ENCODE measurements around the gene MAP1LC3A. TPM values are rescaled to one million over a fixed set of nuclear protein-coding genes. Genes with fewer than 3 reads are reported as not detected.

MAP1LC3A gene
- total and polyA plus RNA-seq, 2 donors (not counting 1 experiment from before 2014, with no cell fraction given): 3.5 to 10.5 TPM

GRCh38 chr20:34575271-34575670 is 16.8 kb downstream of the MAP1LC3A start:
- no peak overlapping the region for H3K4me3 Mint-ChIP-seq
- intact Hi-C loops (cut with micrococcal nuclease): no loop called here
- WGBS (ENCODE audit: insufficient coverage): 100% methylated on average over 5 of the region's 5 CpGs
- Histone ChIP-seq H3K36me3 (replicated peaks in 1 of 2; ENCODE audit: control extremely low read depth in 1 of 2, control insufficient read depth in 1 of 2, extremely low read depth in 1 of 2, insufficient read depth in 2 of 2, low read length in 1 of 2) (peaks cover 0 to 20% of the 10 kb centered on the region in 2 experiments), H3K4me3 (ENCODE audit: control extremely low read depth in 1 of 5, extremely low read depth in 1 of 5, insufficient read depth in 1 of 5, low read depth in 2 of 5, low read length in 4 of 5) (no peak overlapping the region), H3K9ac (ENCODE audit: low read length) (no peak overlapping the region), H3K4me2 (replicated peaks; ENCODE audit: low read depth, low read length, poor library complexity, severe bottlenecking) (no peak overlapping the region), H3K27ac (ENCODE audit: low read length in 2 of 2) (no peak overlapping the region), H2AFZ (ENCODE audit: insufficient read depth, low read depth, low read length, poor library complexity, severe bottlenecking) (no peak overlapping the region), H4K20me1 (ENCODE audit: control insufficient read depth, insufficient read depth, low read length, poor library complexity, severe bottlenecking) (no peaks in the 10 kb centered on the region), H3K27me3 (replicated peaks in 1 of 4; ENCODE audit: control extremely low read depth in 1 of 4, control insufficient read depth in 3 of 4, insufficient read depth in 4 of 4, low read length in 3 of 4) (no peaks in the 10 kb centered on the region), H3K4me1 (ENCODE audit: control insufficient read depth in 2 of 2, insufficient read depth in 2 of 2, low read length in 2 of 2) (peaks cover 17 to 18% of the 10 kb centered on the region in 2 donors), H3K79me2 (ENCODE audit: control insufficient read depth, insufficient read depth, low read length) (no peaks in the 10 kb centered on the region), H3K9me3 (ENCODE audit: control extremely low read depth in 1 of 3, control insufficient read depth in 2 of 3, insufficient read depth in 1 of 3, low read length in 2 of 3) (peaks cover 0 to 3% (median under 1%) of the 10 kb centered on the region in 3 donors)
- no peak for DNase-seq
- no peaks in the 10 kb centered on the region for H3K9me3 Mint-ChIP-seq (ENCODE audit: insufficient read depth)
- ATAC-seq (ENCODE audit: low read depth): no peak
- ChIA-PET CTCF (no interaction called here), POLR2A (no interaction called here)
- no peaks in the 10 kb centered on the region for H3K27me3 Mint-ChIP-seq
- no peak overlapping the region for H3K27ac Mint-ChIP-seq
- TF ChIP-seq CTCF (IDR thresholded peaks at IDR 0.05) (no peak), EZH2 (IDR thresholded peaks at IDR 0.05; ENCODE audit: borderline replicate concordance, insufficient read depth, low read depth, low read length, poor library complexity, severe bottlenecking) (no peak)
- H3K4me1 Mint-ChIP-seq: peaks cover 25% of the 10 kb centered on the region

GRCh38 chr20:34575756-34576155 is 17.2 kb downstream of the MAP1LC3A start:
- Mint-ChIP-seq H3K9me3 (ENCODE audit: insufficient read depth) (no peaks in the 10 kb centered on the region), H3K4me3 (no peak overlapping the region), H3K27me3 (no peaks in the 10 kb centered on the region), H3K27ac (no peak overlapping the region), H3K4me1 (peaks cover 29% of the 10 kb centered on the region)
- Histone ChIP-seq H3K27me3 (replicated peaks in 1 of 4; ENCODE audit: control extremely low read depth in 1 of 4, control insufficient read depth in 3 of 4, insufficient read depth in 4 of 4, low read length in 3 of 4) (no peaks in the 10 kb centered on the region), H3K79me2 (ENCODE audit: control insufficient read depth, insufficient read depth, low read length) (no peaks in the 10 kb centered on the region), H3K4me2 (replicated peaks; ENCODE audit: low read depth, low read length, poor library complexity, severe bottlenecking) (no peak overlapping the region), H3K27ac (ENCODE audit: low read length in 2 of 2) (no peak overlapping the region), H4K20me1 (ENCODE audit: control insufficient read depth, insufficient read depth, low read length, poor library complexity, severe bottlenecking) (no peaks in the 10 kb centered on the region), H3K4me3 (ENCODE audit: control extremely low read depth in 1 of 5, extremely low read depth in 1 of 5, insufficient read depth in 1 of 5, low read depth in 2 of 5, low read length in 4 of 5) (no peak overlapping the region), H3K9ac (ENCODE audit: low read length) (no peak overlapping the region), H3K4me1 (ENCODE audit: control insufficient read depth in 2 of 2, insufficient read depth in 2 of 2, low read length in 2 of 2) (peaks cover 22% of the 10 kb centered on the region in 2 donors), H2AFZ (ENCODE audit: insufficient read depth, low read depth, low read length, poor library complexity, severe bottlenecking) (no peak overlapping the region), H3K36me3 (replicated peaks in 1 of 2; ENCODE audit: control extremely low read depth in 1 of 2, control insufficient read depth in 1 of 2, extremely low read depth in 1 of 2, insufficient read depth in 2 of 2, low read length in 1 of 2) (peaks cover 0 to 23% of the 10 kb centered on the region in 2 experiments), H3K9me3 (ENCODE audit: control extremely low read depth in 1 of 3, control insufficient read depth in 2 of 3, insufficient read depth in 1 of 3, low read length in 2 of 3) (peaks cover 0 to 8% (median 6%) of the 10 kb centered on the region in 3 donors)
- intact Hi-C loops (cut with micrococcal nuclease): no loop called here
- ATAC-seq (ENCODE audit: low read depth) (no peak), DNase-seq (no peak)
- TF ChIP-seq EZH2 (IDR thresholded peaks at IDR 0.05; ENCODE audit: borderline replicate concordance, insufficient read depth, low read depth, low read length, poor library complexity, severe bottlenecking) (no peak), CTCF (IDR thresholded peaks at IDR 0.05) (no peak)
- CTCF ChIA-PET: no interaction called here
- WGBS (ENCODE audit: insufficient coverage): 100% methylated on average over 4 of the region's 4 CpGs
- POLR2A ChIA-PET: no interaction called here

All from B cell (primary cell).